HepG2 (cell line): Measurements from ENCODE around the gene WDR48. TPM values are rescaled to one million over a fixed set of nuclear protein-coding genes. Genes with fewer than 3 reads are reported as not detected.

Experiments
- ATAC-seq: fragments of 200-7000 bp; cut with Tn5 transposase; 3 replicates; pipeline ENCODE4 v1.9.1; 2020; ENCODE audit warnings: mild to moderate bottlenecking, moderate library complexity
- BruUV-seq: library from RNA; stranded (reverse); fragments of 400-500 nt; replicated peaks from 2 replicates; lab custom pipeline; 2021; lab: Mats Ljungman, UMichigan
- CTCF ChIA-PET: fragments of 300-600 bp; formaldehyde crosslinking; extraction: SDS; loops from one replicate; lab custom pipeline; 2021; ENCODE audit warnings: low total read pairs, inconsistent platforms, low intra/inter-chr PET ratio; lab: Yijun Ruan, JAX
- POLR2A ChIA-PET: fragments of 350-600 bp; sonication (Branson Sonifier 250); formaldehyde crosslinking; loops from one replicate; lab custom pipeline; 2020; ENCODE audit warnings: antibody characterized with exemption, inconsistent platforms; lab: Yijun Ruan, JAX
- DNase-seq: peaks from one replicate; pipeline ENCODE4 v3.0.0-alpha.2; 2015; ENCODE audit warnings: low spot score
- FAIRE-seq: peaks from 3 replicates; lab custom pipeline; 2011; peaks lifted over from hg19 to GRCh38; lab: Jason Lieb, UNC
- H2AFZ ChIP-seq: one replicate; pipeline ENCODE4 v1.6.1; 2011; ENCODE audit warnings: low read length, inconsistent platforms
- H3K27ac ChIP-seq: fragments of 300-600 bp; 3 replicates; pipeline ENCODE4 v1.8.0; 2011; ENCODE audit warnings: mixed run types, mild to moderate bottlenecking, mixed read lengths, low read length, inconsistent platforms; ENCODE audit not compliant: insufficient read depth; ENCODE audit errors: extremely low read length
- H3K27me3 ChIP-seq, 2 experiments: fragments of 200-600 bp in 1 of 2; 2 replicates in 1 of 2; 3 replicates in 1 of 2; pipeline versions ENCODE4 v1.6.0 to v1.8.0; 2011; ENCODE audit warnings: low read length in 2 of 2, mild to moderate bottlenecking in 2 of 2, moderate library complexity in 2 of 2, inconsistent platforms in 1 of 2; ENCODE audit not compliant: insufficient read depth in 2 of 2, control insufficient read depth in 1 of 2
- H3K36me3 ChIP-seq, 2 experiments: fragments of 200-600 bp in 1 of 2; replicated peaks in 1 of 2; 2 replicates in 1 of 2; 3 replicates in 1 of 2; pipeline versions ENCODE4 v1.5.1 to v1.8.0; 2011; ENCODE audit warnings: low read length in 2 of 2, inconsistent platforms in 1 of 2; ENCODE audit not compliant: insufficient read depth in 2 of 2, control insufficient read depth in 1 of 2
- H3K4me1 ChIP-seq: 2 replicates; pipeline ENCODE4 v1.5.1; 2012; ENCODE audit warnings: low read length, inconsistent platforms; ENCODE audit not compliant: insufficient read depth
- H3K4me2 ChIP-seq: 2 replicates; pipeline ENCODE4 v1.6.0; 2011; ENCODE audit warnings: low read depth, low read length, inconsistent platforms
- H3K4me3 ChIP-seq, 3 experiments: fragments of 200-600 bp in 1 of 3; sonication (generic), shearing (Covaris generic) in 1 of 3; replicated peaks in 1 of 3; 2 replicates each; pipeline ENCODE4 v1.5.1; 2011 to 2016; ENCODE audit warnings: low read length in 3 of 3, inconsistent platforms in 2 of 3, low read depth in 2 of 3, mild to moderate bottlenecking in 2 of 3, control low read depth in 1 of 3, mixed read lengths in 1 of 3; ENCODE audit not compliant: insufficient read depth in 1 of 3
- H3K79me2 ChIP-seq: one replicate; pipeline ENCODE4 v1.6.1; 2011; ENCODE audit warnings: low read length, inconsistent platforms; ENCODE audit not compliant: insufficient read depth
- H3K9ac ChIP-seq: 2 replicates; pipeline ENCODE4 v1.6.0; 2011; ENCODE audit warnings: mild to moderate bottlenecking, low read depth, low read length, inconsistent platforms; ENCODE audit not compliant: insufficient read depth
- H3K9me3 ChIP-seq: 2 replicates; pipeline ENCODE4 v1.5.1; 2012; ENCODE audit warnings: mild to moderate bottlenecking, low read length
- H4K20me1 ChIP-seq: 2 replicates; pipeline ENCODE4 v1.6.0; 2011; ENCODE audit warnings: inconsistent platforms, mild to moderate bottlenecking, low read length, moderate library complexity; ENCODE audit not compliant: insufficient read depth
- DNMT1 ChIP-seq: sonication (generic); formaldehyde crosslinking; IDR thresholded peaks from 2 replicates; pipeline ENCODE4 v1.5.1; 2020; ENCODE audit warnings: mild to moderate bottlenecking, missing genetic modification reagents
- DRAP1 ChIP-seq: IDR thresholded peaks from 2 replicates; pipeline ENCODE4 v1.6.1; 2016; ENCODE audit warnings: missing genetic modification reagents, missing compliant biosample characterization
- ELF3 ChIP-seq: IDR thresholded peaks from 2 replicates; pipeline ENCODE4 v1.6.1; 2016; ENCODE audit warnings: missing genetic modification reagents, missing compliant biosample characterization
- FOXK1 ChIP-seq: sonication (generic); formaldehyde crosslinking; IDR thresholded peaks from 2 replicates; pipeline ENCODE4 v1.4.0; 2020; ENCODE audit warnings: low read depth, missing genetic modification reagents, borderline replicate concordance
- HNRNPLL ChIP-seq: fragments of 200-400 bp; formaldehyde crosslinking; IDR thresholded peaks from 2 replicates; pipeline ENCODE4 v1.6.1; 2017; ENCODE audit warnings: mild to moderate bottlenecking, low read depth, low read length; ENCODE audit not compliant: poor library complexity, severe bottlenecking
- HOXA5 ChIP-seq: sonication (generic); formaldehyde crosslinking; IDR thresholded peaks from 2 replicates; pipeline ENCODE4 v1.4.0; 2020; ENCODE audit warnings: missing genetic modification reagents
- MBD4 ChIP-seq: IDR thresholded peaks from 2 replicates; pipeline ENCODE4 v1.6.1; 2012; ENCODE audit warnings: low read length, inconsistent platforms, borderline replicate concordance
- MLLT10 ChIP-seq: sonication (generic); formaldehyde crosslinking; IDR thresholded peaks from 2 replicates; pipeline ENCODE4 v1.4.0; 2020; ENCODE audit warnings: missing genetic modification reagents
- PHF20 ChIP-seq: sonication (generic); formaldehyde crosslinking; IDR thresholded peaks from 2 replicates; pipeline ENCODE4 v1.5.0; 2020; ENCODE audit warnings: mild to moderate bottlenecking, missing genetic modification reagents
- ZNF276 ChIP-seq: sonication (generic); formaldehyde crosslinking; IDR thresholded peaks from 2 replicates; pipeline ENCODE4 v1.4.0; 2020; ENCODE audit warnings: mild to moderate bottlenecking, low read depth, missing genetic modification reagents
- ZNF451 ChIP-seq: sonication (generic); formaldehyde crosslinking; IDR thresholded peaks from 2 replicates; pipeline ENCODE4 v1.5.0; 2020; ENCODE audit warnings: mild to moderate bottlenecking, missing genetic modification reagents
- ZNF512 ChIP-seq: sonication (generic); formaldehyde crosslinking; IDR thresholded peaks from 2 replicates; pipeline ENCODE4 v1.4.0; 2020; ENCODE audit warnings: mild to moderate bottlenecking, missing genetic modification reagents
- ZNF652 ChIP-seq: IDR thresholded peaks from 2 replicates; pipeline ENCODE4 v1.6.1; 2016; ENCODE audit warnings: low read depth, borderline replicate concordance
- ZNF747 ChIP-seq: sonication (generic); formaldehyde crosslinking; IDR thresholded peaks from 2 replicates; pipeline ENCODE4 v1.8.1; 2023; ENCODE audit warnings: missing genetic modification reagents, mild to moderate bottlenecking, borderline replicate concordance
- ZNF780A ChIP-seq: sonication (generic); formaldehyde crosslinking; IDR thresholded peaks from 2 replicates; pipeline ENCODE4 v1.8.0; 2022; ENCODE audit warnings: mild to moderate bottlenecking, missing genetic modification reagents, moderate library complexity
- WGBS: methylation state at CpG from one replicate; pipeline ENCODE4 v1.1.6; 2017; ENCODE audit warnings: low lambda C conversion rate; 5-methylcytosine and 5-hydroxymethylcytosine counted together
- in situ Hi-C: cut with HindIII; loops from 2 replicates; pipeline ENCODE4 v1.10.0; 2017; ENCODE audit warnings: low pct_unique_long_range_greater_than_20kb; ENCODE audit not compliant: extremely low pct_ligation_motif_present
- intact Hi-C: fragments of 100-400 bp; cut with micrococcal nuclease; formaldehyde crosslinking; loops from one replicate; pipeline ENCODE4 v1.10.0; 2022; ENCODE audit not compliant: unreplicated experiment
- polyA plus RNA-seq, 8 experiments: library from polyadenylated mRNA; depleted of rRNA in 3 of 8; stranded (reverse) in 7 of 8; unstranded in 1 of 8; fragments of >200 nt; fragmentation: Illumina TruSeq in 4 of 8; extraction: Trizol in 4 of 8; gene quantifications; 2 replicates each; pipeline versions ENCODE4 v1.2.1 to v1.2.3, GENCODE V29; 2011 to 2016; ENCODE audit warnings: low read depth in 4 of 8, missing spikeins in 1 of 8, mixed read lengths in 1 of 8; ENCODE audit not compliant: insufficient read depth in 1 of 8
- total RNA-seq, 5 experiments: library from RNA; depleted of rRNA; stranded (reverse); fragments of >200 nt; fragmentation: Illumina TruSeq; extraction: Trizol; gene quantifications; 2 replicates each; pipeline ENCODE4 v1.2.3, GENCODE V29; 2016; ENCODE audit warnings: low read depth in 1 of 5

Gene WDR48
- total and polyA plus RNA-seq, 2 of the 13 experiments (the other 11 are each of a cell fraction or from before 2014, with no cell fraction given): 29.2 to 31.2 TPM

- TF ChIP-seq ZNF512 (CRISPR knock-in tag) (no peak), ZNF780A (no peak), MBD4 (no peak), DRAP1 (CRISPR knock-in tag) (no peak), ZNF451 (CRISPR knock-in tag) (no peak), ELF3 (no peak), PHF20 (no peak), ZNF747 (CRISPR knock-in tag) (no peak)
Measured at GRCh38 chr3:39127908-39128304, 76.1 kb downstream of the WDR48 start (continued).

DNA sequence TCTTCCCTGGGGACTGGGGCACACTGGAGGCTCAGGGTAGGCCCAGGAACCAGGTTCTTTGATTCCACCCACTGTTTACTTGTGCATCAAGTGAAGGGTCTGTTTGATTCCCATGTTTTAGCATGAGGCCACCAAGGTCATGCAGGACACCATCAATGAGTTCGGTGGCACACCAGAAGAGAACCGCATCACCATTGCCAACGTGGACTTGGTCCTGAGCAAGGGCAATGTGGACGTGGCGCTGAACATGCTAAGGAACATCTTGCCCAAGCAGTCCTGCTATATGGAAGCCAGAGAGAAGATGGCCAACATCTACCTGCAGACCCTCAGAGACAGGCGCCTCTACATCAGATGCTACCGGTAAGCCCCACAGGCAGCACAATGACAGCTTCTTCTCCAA, 77.1 kb downstream of the WDR48 start:
- Histone ChIP-seq H3K4me3 (no peak overlapping the region), H3K27me3 (0 out of 5 replicates have a peak, but pooled peaks cover 0 to 1% of the 10 kb centered on the region in 2 experiments), H3K9ac (no peak overlapping the region), H3K4me1 (peaks cover 13% of the 10 kb centered on the region), H2AFZ (no peak overlapping the region), H3K4me2 (no peak overlapping the region), H3K9me3 (no peaks in the 10 kb centered on the region), H4K20me1 (no peaks in the 10 kb centered on the region; the same call in 1 of the 2 replicates), H3K79me2 (no peaks in the 10 kb centered on the region), H3K36me3 (no peaks in the 10 kb centered on the region), H3K27ac (no peak overlapping the region)
- ChIA-PET POLR2A (no interaction called here), CTCF (no interaction called here)
- WGBS: 67% methylated on average over 6 of the region's 7 CpGs
- FAIRE-seq: no peak
- in situ Hi-C loops (loop anchor here (5.0 kb wide), 2 partner anchors 58 to 158 kb away; no protein-coding TSS in a partner anchor), intact Hi-C loops (loop anchor here (5.0 kb wide), 1 partner anchor 78 kb away; no protein-coding TSS in a partner anchor)
- ATAC-seq: no peak
- no peak for DNase-seq
- TF ChIP-seq HOXA5 (CRISPR knock-in tag) (no peak), ZNF652 (CRISPR knock-in tag) (no peak), DNMT1 (CRISPR knock-in tag) (no peak), FOXK1 (CRISPR knock-in tag) (no peak), HNRNPLL (no peak), MLLT10 (CRISPR knock-in tag) (no peak), ZNF276 (no peak)
- BruUV-seq: no TSS peak
